AG20443 (cell line): ENCODE measurements around the gene TLE7.

ENCODE experiments used
- DNase-seq: peaks from one replicate; pipeline ENCODE4 v3.0.0; 2012; ENCODE audit warnings: low spot score, mixed read lengths

Gene TLE7

DNA sequence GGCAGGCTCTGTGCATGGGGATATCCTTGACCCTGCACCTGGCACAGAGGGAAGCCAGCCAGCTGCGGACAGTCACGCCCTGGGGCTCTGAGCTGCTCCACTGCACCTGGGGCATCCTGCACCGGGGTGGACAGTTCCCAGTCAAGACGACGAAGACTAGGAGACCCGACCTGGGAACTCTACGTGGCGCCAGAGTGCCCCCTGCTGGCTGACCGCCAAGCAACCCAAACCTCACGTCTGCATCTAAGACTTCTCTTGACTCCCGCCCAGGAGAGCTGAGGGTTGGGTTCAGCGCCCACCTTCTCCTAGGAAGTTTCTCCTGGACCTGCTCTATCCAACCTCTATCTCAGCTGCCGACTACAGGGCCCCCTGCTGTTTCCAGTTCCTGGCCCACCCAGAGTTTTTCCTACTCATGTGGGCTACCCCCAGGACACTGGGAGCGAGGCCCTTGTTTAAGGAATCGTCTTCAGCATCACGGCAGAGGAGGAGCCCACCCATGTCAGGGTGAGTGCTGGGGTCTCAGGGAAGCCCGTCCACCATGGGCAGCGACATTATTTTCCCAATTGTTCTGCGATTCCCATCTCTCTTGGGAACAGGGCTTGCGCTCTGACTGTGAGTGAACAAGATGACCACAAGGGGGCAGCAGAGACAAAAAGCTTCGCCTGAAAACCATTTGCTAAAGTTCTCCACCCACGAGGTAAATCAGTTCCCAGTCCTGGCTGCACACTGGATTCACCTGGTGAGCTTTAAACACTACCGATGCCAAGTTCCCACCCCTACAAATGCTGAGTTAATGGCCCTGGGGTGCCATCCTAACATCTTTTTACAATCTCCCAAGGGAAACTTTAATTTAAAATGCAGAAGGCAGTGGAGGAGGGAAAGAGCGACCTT, 29.3 kb downstream of the TLE7 start:
- DNase-seq: peak; percentile 89

DNA sequence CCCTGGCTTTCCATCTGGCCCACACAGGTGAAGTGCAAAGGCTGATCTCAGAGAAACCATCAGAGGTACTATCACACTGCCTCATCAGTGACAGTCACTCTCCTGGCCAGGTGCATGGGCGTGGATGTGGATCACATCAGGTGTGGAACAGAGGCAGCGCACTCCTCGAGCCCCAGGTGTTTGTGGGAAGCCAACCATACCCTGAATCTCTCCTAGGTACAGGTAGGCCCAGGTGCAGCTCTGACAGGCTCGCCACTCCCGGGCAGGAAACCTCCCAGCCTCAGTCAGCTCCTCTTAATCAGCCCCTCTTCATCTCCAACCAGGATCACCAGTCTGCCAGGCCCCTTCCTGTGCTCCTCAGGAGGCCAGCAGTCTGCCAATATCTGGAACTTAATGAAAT, 31.7 kb downstream of the TLE7 start:
- no peak for DNase-seq

- DNase-seq: no peak
Observed at GRCh38 chr16:71409011-71409775, 32.7 kb downstream of the TLE7 start.

GRCh38 chr16:71408536-71408935, 33.3 kb downstream of the TLE7 start:
- DNase-seq: no peak

GRCh38 chr16:71407731-71408130, 34.1 kb downstream of the TLE7 start:
- no peak for DNase-seq

DNA sequence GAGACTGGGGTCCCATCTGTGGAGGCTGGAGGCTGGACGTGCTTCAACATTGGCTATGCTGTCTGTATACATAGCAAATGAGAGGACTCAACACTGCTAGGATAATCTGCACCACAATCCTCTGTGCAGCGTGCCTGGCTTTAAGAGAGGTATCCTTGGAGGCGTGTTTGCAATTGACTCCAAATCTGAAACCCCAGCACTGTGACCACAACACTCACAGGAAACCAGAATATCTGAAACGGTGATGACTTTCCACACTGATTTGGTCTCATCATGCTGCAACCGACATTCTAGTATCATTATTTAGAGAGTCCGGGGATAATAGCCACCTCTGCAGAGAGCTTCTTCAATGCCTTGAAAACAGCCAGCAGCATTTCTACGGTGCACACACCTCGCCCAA, 35.1 kb downstream of the TLE7 start:
- DNase-seq: no peak

GRCh38 chr16:71406316-71406715, 35.5 kb downstream of the TLE7 start:
- no peak for DNase-seq

DNA sequence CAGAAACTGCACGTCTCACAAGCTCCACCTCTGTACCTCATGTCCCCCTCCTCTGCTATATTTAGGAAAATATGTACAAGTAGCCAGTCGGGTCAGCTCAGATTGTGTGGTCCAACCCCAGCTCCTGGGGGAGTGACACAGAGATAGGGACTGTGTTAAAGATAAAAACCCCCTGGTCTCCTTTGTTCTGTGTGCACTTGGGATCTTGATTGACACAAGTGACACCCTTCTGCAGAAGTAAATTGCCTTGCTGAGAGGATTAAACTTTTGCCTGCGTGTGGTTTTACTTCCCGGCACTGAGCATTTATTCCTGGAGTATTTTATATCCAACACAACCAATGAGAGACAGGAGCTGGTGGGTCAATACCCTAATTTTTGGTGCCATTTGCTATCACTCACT, 37.5 kb downstream of the TLE7 start:
- no peak for DNase-seq

- DNase-seq: no peak
Observed at GRCh38 chr16:71402674-71403073, 39.2 kb downstream of the TLE7 start.

- DNase-seq: no peak
Observed at GRCh38 chr16:71402007-71402406, 39.8 kb downstream of the TLE7 start.

GRCh38 chr16:71399801-71400563, 41.9 kb downstream of the TLE7 start:
- no peak for DNase-seq

GRCh38 chr16:71396594-71396993, 45.3 kb downstream of the TLE7 start:
- DNase-seq: no peak

DNA sequence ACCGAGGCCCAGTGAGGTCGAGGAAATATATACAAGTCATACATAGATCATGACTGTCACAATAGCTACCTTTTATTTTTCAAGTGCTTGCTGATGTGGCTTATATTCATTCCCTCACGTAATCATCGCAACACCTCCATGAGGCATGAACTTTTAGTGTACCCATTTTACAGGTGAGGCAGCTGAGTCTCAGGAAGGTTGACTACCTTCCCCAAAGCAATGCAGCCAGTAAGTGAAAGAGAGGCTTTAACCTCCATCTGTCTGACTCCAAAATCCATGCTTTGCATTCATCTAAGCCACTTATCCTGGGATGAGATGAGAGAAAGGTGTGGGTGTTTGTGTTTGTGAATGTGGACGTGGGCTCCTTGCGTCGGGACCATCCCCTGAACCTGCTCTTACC, 52.5 kb downstream of the TLE7 start:
- no peak for DNase-seq

GRCh38 chr16:71387045-71387871, 54.6 kb downstream of the TLE7 start:
- DNase-seq: no peak

- DNase-seq: no peak
Observed at GRCh38 chr16:71384073-71384724, 57.7 kb downstream of the TLE7 start.

DNA sequence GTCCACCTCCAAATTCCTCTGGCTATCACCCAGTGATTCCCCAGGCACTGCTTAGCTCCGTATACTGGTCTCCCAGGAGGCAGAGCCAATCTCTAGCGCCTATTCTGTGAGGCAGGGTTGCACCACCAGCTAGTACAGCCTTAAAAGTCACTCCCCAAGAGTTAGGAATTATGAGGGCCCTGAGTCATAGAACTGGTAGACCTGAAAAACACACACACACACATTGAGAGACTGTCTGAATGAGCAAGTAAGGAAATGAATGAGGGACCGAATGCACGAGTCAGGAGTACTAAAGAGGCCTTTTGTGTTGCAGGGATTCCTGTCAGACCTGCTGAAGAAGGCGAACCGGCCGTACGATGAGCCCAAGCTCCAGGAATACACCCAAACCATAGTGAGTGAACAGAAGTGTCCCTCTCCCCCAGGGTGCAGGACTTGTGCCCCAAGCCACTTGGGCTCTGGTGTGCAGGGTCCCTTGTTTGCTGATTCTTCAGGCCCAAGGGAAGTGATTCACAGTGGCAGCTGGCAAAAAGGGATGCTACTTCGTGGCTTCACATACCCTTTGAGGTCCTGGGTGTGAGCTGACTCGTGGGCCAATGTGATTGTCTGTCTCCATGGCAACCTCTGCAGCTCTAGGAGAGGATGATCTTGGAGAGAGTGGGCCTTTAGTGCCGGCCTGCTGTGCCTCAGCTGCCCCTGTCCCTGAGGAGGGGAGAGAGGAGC, 58.6 kb downstream of the TLE7 start:
- peak; percentile 36 for DNase-seq

DNA sequence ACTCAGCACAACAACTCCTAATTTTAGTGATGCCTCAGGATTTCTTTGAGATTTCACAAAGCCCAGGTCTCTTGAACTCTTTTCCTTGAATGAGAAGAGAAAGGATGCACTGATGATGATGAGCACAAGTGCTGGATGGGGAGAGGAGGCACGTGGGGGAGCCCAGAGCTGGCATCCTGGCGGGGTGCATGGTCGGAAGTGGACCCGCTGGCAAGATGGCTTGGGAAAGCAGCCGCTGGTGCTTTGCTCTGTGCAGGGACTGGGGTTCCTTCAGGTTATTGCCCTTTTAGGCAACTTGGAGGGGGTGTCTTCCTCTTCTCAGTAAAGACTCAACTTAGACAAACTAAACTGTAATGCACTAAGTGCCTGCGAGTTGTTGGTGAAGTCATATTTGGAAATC, 61.0 kb downstream of the TLE7 start:
- no peak for DNase-seq
